ENCODE measurements around the gene PIPOX.

PIPOX gene

DNA sequence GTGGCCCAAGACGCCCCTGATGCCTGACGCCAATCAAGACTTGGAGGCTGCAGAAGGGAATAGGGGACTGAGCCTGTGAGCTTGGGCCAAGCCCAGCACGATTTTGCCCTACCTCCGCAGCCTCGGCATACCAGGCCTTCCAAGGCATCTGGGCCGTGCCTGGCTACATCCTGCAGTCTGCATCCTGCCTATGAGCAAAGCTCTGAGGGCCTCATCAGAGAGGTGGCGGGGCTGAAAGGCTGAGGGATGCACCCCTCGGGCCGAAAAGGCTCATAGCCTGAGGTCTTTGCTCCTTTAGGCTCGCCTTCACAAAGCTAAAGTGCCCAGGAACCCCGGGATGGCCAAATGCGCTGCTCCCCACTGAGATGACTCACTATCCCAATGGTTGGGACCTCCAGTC lies 39.7 kb upstream of the PIPOX start:
- H3K9me3 ChIP-seq (ENCODE audit: low read depth, low read length): no peaks in the 10 kb centered on the region
- H3K4me3 ChIP-seq: no peak overlapping the region
- H3K27ac ChIP-seq: no peak overlapping the region
- no peak overlapping the region for H3K9ac ChIP-seq (ENCODE audit: insufficient read length)
- no peak for DNase-seq (ENCODE audit: low read depth, low spot score)
- TF ChIP-seq POLR2AphosphoS5 (IDR thresholded peaks at IDR 0.05; ENCODE audit: borderline replicate concordance, low read depth, low read length) (no peak), EZH2 (IDR thresholded peaks at IDR 0.05) (no peak), FOXP2 (optimal IDR thresholded peaks at IDR 0.05; ENCODE audit: control extremely low read depth, extremely low read length, insufficient read depth) (no peak)
- H3K36me3 ChIP-seq (ENCODE audit: insufficient read depth, low read length): no peaks in the 10 kb centered on the region

DNA sequence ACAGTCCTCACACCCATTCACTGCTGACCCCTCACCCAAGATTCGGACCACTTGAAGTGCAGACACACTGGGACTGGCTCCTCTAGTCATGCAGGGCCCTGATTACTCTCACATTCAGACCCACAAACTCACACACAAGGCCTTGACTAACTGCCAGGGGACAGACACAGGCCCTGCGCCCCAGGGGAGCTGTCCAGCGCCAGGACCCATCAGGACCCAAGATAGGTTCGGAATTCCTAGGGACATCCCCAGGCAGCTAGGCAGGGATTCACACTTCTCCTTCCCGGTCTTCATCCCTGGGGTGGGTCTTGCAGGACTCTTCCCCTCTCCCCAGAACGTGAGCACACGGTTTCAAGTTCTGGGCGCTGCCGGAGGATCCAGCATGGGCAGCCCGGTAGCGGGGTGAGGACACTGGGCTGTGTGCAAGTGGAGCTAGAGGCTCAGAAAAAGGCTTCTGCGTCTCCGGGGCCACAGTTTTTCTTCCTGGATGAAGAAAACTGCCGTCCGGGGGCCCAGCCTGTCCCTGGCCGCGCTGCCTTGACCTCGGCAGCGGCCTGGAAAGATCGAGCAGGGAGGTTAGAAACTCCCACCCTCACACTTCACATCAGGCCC lies 38.8 kb upstream of the PIPOX start:
- no peak for DNase-seq (ENCODE audit: low read depth, low spot score)
- Histone ChIP-seq H3K36me3 (ENCODE audit: insufficient read depth, low read length) (no peaks in the 10 kb centered on the region), H3K9me3 (ENCODE audit: low read depth, low read length) (no peaks in the 10 kb centered on the region), H3K9ac (ENCODE audit: insufficient read length) (no peak overlapping the region), H3K27ac (no peak overlapping the region), H3K4me3 (no peak overlapping the region)
- TF ChIP-seq POLR2AphosphoS5 (IDR thresholded peaks at IDR 0.05; ENCODE audit: borderline replicate concordance, low read depth, low read length) (no peak), FOXP2 (optimal IDR thresholded peaks at IDR 0.05; ENCODE audit: control extremely low read depth, extremely low read length, insufficient read depth) (no peak), EZH2 (IDR thresholded peaks at IDR 0.05) (no peak)

DNA sequence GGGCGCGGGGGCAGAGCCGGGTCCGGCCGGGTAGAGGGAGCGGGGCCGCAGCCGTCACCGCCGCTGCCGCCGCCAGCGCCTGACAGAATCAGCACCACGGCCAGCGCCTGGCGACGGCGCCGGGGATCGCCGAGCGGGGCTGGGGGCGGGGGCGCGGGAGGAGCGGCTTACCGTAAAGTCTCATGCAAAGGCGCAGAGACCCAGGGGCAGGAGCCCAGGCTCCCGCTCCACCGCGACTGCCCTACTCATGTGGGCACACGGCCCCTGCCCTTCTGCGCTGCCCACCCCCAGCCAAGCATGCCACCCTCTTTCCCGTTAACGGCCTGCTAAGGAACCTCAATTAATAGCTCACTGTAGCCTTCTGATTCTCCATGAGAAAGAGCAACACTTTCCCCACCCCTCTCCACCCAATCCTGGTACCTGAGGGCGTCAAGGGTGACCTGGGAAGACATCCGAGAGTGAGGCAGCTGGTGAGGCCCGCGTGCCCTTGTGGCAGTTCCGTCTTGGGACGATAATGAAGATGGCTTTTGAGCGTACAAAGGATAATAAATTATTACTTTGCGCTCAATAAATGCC lies 36.9 kb upstream of the PIPOX start, which contains the start of gene SEZ6:
Gene SEZ6, minus strand, starts transcription at position 98 of the 576 bp plus-strand sequence. CDS start 164 bp downstream, outside the sequence.
- no peak for DNase-seq (ENCODE audit: low read depth, low spot score)
- TF ChIP-seq POLR2AphosphoS5 (IDR thresholded peaks at IDR 0.05; ENCODE audit: borderline replicate concordance, low read depth, low read length): no peak
- TF ChIP-seq EZH2 (IDR thresholded peaks at IDR 0.05): no peak
- no peak for TF ChIP-seq FOXP2 (optimal IDR thresholded peaks at IDR 0.05; ENCODE audit: control extremely low read depth, extremely low read length, insufficient read depth)
- no peaks in the 10 kb centered on the region for H3K9me3 ChIP-seq (ENCODE audit: low read depth, low read length)
- no peak within 1 kb of the TSS for H3K4me3 ChIP-seq
- H3K36me3 ChIP-seq (ENCODE audit: insufficient read depth, low read length): no peaks in the 10 kb centered on the region
- H3K9ac ChIP-seq (ENCODE audit: insufficient read length): no peak within 1 kb of the TSS
- no peak within 1 kb of the TSS for H3K27ac ChIP-seq

DNA sequence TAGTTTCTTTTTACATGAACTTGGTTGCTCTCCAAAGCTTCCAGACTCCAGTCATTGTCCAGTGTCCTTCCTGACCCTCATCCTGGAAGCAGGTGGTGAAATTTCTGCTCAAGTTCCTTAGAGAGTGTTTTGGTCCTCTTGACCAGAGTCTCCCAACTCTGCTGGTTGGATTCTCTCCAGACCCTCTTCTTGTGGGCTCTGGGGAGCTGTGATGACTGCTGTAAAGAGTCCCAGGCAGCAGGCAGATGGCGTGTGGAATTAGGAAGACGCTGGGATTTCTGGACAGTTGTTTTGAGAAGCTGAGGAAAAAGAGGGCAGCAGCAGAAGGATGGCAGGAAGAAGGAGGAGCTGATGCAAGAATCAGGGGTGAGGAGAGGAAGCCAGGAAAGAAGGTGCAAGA lies 35.5 kb upstream of the PIPOX start:
- Histone ChIP-seq H3K27ac (no peak overlapping the region), H3K36me3 (ENCODE audit: insufficient read depth, low read length) (no peaks in the 10 kb centered on the region), H3K4me3 (no peak overlapping the region), H3K9ac (ENCODE audit: insufficient read length) (no peak overlapping the region), H3K9me3 (ENCODE audit: low read depth, low read length) (no peaks in the 10 kb centered on the region)
- no peak for TF ChIP-seq FOXP2 (optimal IDR thresholded peaks at IDR 0.05; ENCODE audit: control extremely low read depth, extremely low read length, insufficient read depth)
- TF ChIP-seq EZH2 (IDR thresholded peaks at IDR 0.05): no peak
- no peak for TF ChIP-seq POLR2AphosphoS5 (IDR thresholded peaks at IDR 0.05; ENCODE audit: borderline replicate concordance, low read depth, low read length)
- no peak for DNase-seq (ENCODE audit: low read depth, low spot score)

DNA sequence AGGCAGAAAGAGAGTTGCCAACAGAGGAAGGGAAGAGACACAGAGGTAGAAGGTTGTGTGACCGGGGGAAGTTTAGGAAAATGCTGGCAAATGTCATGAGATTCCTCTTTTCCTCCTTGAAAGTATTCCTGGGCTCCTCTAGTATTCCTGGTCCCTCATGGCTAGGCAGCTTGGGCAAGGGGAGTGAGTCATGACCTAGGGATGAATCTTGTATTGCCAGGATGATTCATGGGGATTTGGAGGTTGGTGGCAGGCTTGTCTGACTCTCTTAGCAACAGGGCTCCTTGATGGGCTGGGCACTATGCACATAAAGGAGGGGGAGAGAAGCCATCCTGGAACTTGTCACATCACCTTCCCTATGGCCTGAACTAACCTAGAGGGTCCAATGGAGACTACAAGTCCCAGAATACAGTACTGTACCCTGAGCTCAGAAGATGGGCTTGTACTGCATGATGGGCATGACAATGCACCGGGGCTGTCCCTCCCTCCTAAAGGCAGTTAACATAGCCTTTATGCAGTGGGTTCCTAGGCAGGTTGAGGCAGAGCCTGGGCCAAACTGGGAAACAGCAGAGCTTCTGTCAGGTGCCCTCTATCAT lies 35.0 kb upstream of the PIPOX start:
- Histone ChIP-seq H3K9ac (ENCODE audit: insufficient read length) (no peak overlapping the region), H3K4me3 (no peak overlapping the region), H3K27ac (no peak overlapping the region), H3K9me3 (ENCODE audit: low read depth, low read length) (no peaks in the 10 kb centered on the region), H3K36me3 (ENCODE audit: insufficient read depth, low read length) (no peaks in the 10 kb centered on the region)
- no peak for TF ChIP-seq EZH2 (IDR thresholded peaks at IDR 0.05)
- TF ChIP-seq FOXP2 (optimal IDR thresholded peaks at IDR 0.05; ENCODE audit: control extremely low read depth, extremely low read length, insufficient read depth): no peak
- no peak for TF ChIP-seq POLR2AphosphoS5 (IDR thresholded peaks at IDR 0.05; ENCODE audit: borderline replicate concordance, low read depth, low read length)
- no peak for DNase-seq (ENCODE audit: low read depth, low spot score)

DNA sequence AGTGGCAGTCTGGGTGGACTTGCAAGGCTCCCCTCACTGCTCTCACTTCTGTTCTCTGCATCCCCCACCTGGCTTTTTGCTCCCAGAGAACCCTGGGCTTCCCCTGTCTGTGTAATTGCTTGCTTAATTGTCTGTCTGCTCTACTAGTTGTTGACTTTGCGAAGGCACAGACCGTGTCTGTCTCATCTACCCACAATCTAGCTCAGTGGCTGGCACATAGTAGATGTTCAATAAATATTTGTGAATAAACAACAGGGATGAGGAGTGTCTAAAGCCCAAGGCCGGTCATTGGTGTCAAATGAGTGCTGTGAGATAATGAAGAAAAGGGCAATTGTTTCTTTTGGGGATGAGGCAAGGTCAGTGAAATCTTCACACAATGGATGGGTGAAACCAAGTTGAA lies 34.4 kb upstream of the PIPOX start:
- no peak overlapping the region for H3K9ac ChIP-seq (ENCODE audit: insufficient read length)

DNA sequence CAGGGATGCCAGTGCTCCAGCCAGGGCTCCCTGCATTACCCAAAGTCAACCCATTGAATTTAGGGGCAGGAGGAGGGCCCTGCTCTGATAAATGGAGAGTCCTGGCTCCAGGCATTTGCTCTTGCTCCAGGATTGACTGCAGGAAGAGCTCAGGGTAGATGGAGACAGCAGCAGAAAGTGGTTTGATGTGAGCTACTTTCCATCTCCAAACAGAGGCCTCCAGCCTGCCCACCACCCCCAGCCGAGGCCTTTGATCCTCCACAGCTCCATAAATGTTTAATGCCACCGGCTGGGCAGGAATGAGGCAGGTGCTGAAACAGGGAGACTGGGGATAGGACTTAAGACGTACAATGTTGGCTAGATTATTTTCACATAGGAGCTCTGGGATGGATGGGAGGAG lies 32.8 kb upstream of the PIPOX start:
- Histone ChIP-seq H3K36me3 (ENCODE audit: insufficient read depth, low read length) (no peaks in the 10 kb centered on the region), H3K4me3 (no peak overlapping the region), H3K9ac (ENCODE audit: insufficient read length) (no peak overlapping the region), H3K9me3 (ENCODE audit: low read depth, low read length) (no peaks in the 10 kb centered on the region), H3K27ac (no peak overlapping the region)
- TF ChIP-seq EZH2 (IDR thresholded peaks at IDR 0.05) (no peak), POLR2AphosphoS5 (IDR thresholded peaks at IDR 0.05; ENCODE audit: borderline replicate concordance, low read depth, low read length) (no peak), FOXP2 (optimal IDR thresholded peaks at IDR 0.05; ENCODE audit: control extremely low read depth, extremely low read length, insufficient read depth) (no peak)
- DNase-seq (ENCODE audit: low read depth, low spot score): no peak

More for the DNA sequence above, 34.4 kb upstream of the PIPOX start:
- Histone ChIP-seq H3K4me3 (no peak overlapping the region), H3K36me3 (ENCODE audit: insufficient read depth, low read length) (no peaks in the 10 kb centered on the region), H3K9me3 (ENCODE audit: low read depth, low read length) (no peaks in the 10 kb centered on the region), H3K27ac (no peak overlapping the region)
- TF ChIP-seq POLR2AphosphoS5 (IDR thresholded peaks at IDR 0.05; ENCODE audit: borderline replicate concordance, low read depth, low read length): no peak
- TF ChIP-seq FOXP2 (optimal IDR thresholded peaks at IDR 0.05; ENCODE audit: control extremely low read depth, extremely low read length, insufficient read depth): no peak
- no peak for TF ChIP-seq EZH2 (IDR thresholded peaks at IDR 0.05)
- no peak for DNase-seq (ENCODE audit: low read depth, low spot score)

DNA sequence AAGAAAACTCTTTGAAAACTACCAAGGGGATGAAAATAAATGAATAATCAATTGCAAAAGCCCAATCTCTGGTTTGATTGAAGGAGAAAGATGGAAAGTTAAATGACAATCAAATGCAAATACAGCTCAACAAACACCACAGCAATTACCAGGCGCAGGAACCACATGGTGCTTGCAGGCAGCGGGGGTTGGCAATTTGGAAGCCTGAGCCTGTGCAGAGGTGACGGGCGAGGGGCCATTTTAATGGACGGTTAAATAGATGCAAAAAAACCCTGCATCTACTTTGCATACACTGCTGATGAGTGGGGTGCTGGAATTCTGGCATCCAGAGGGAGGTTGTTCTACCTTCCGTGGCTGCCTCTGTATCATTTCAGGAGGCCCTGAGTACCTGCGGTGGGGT lies 32.4 kb upstream of the PIPOX start:
- Histone ChIP-seq H3K4me3 (no peak overlapping the region), H3K9me3 (ENCODE audit: low read depth, low read length) (no peaks in the 10 kb centered on the region), H3K9ac (ENCODE audit: insufficient read length) (no peak overlapping the region), H3K36me3 (ENCODE audit: insufficient read depth, low read length) (no peaks in the 10 kb centered on the region), H3K27ac (no peak overlapping the region)
- TF ChIP-seq POLR2AphosphoS5 (IDR thresholded peaks at IDR 0.05; ENCODE audit: borderline replicate concordance, low read depth, low read length) (no peak), FOXP2 (optimal IDR thresholded peaks at IDR 0.05; ENCODE audit: control extremely low read depth, extremely low read length, insufficient read depth) (no peak), EZH2 (IDR thresholded peaks at IDR 0.05) (no peak)
- no peak for DNase-seq (ENCODE audit: low read depth, low spot score)

Data from SK-N-MC (cell line).